Endothelial cell of umbilical vein (primary cell): Measurements from ENCODE around the gene FRMD4A.
"Not testable (repeated sequence)": the region's sequence is repeated elsewhere in the genome, so short reads cannot be mapped to it uniquely, and the experiment has no call there.

Source experiments
- EZH2 ChIP-seq: IDR thresholded peaks from 2 replicates; pipeline ENCODE4 v1.6.1; 2012; ENCODE audit warnings: borderline replicate concordance, low read depth, mild to moderate bottlenecking, moderate library complexity, low read length, inconsistent platforms; ENCODE audit not compliant: severe bottlenecking
- JUN ChIP-seq: IDR thresholded peaks from 2 replicates; pipeline ENCODE4 v1.6.1; 2011; ENCODE audit warnings: borderline replicate concordance, low read depth; ENCODE audit not compliant: insufficient read length, insufficient read depth
- POLR2A ChIP-seq: IDR thresholded peaks from 2 replicates; pipeline ENCODE4 v1.6.1; 2012; ENCODE audit warnings: low read depth, mild to moderate bottlenecking, control low read depth, low read length
- TF ChIP-seq, protein P1 (sequence below), 2 donors: IDR thresholded peaks; 1 replicate in 1 of 2; 2 replicates in 1 of 2; pipeline ENCODE4 v1.5.1; 2011; ENCODE audit warnings: low read length in 2 of 2, mild to moderate bottlenecking in 2 of 2, moderate library complexity in 2 of 2, control low read depth in 1 of 2, inconsistent platforms in 1 of 2, low read depth in 1 of 2; ENCODE audit not compliant: insufficient read depth in 1 of 2; ENCODE audit errors: extremely low read depth in 1 of 2

GRCh38 chr10:13715596-13715995, 615.1 kb downstream of the FRMD4A start:
- TF ChIP-seq, protein P1, sequence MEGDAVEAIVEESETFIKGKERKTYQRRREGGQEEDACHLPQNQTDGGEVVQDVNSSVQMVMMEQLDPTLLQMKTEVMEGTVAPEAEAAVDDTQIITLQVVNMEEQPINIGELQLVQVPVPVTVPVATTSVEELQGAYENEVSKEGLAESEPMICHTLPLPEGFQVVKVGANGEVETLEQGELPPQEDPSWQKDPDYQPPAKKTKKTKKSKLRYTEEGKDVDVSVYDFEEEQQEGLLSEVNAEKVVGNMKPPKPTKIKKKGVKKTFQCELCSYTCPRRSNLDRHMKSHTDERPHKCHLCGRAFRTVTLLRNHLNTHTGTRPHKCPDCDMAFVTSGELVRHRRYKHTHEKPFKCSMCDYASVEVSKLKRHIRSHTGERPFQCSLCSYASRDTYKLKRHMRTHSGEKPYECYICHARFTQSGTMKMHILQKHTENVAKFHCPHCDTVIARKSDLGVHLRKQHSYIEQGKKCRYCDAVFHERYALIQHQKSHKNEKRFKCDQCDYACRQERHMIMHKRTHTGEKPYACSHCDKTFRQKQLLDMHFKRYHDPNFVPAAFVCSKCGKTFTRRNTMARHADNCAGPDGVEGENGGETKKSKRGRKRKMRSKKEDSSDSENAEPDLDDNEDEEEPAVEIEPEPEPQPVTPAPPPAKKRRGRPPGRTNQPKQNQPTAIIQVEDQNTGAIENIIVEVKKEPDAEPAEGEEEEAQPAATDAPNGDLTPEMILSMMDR (IDR thresholded peaks at IDR 0.05; ENCODE audit: extremely low read depth in 1 of 2, insufficient read depth in 1 of 2, low read depth in 1 of 2, low read length in 2 of 2) = not testable (repeated sequence)
- TF ChIP-seq EZH2, POLR2A, JUN: not testable (repeated sequence)
